GM12891 (cell line): ENCODE results near the gene HOXD8.

ENCODE experiments used
- DNase-seq: peaks from one replicate; pipeline ENCODE4 v3.0.0; 2011; ENCODE audit warnings: low spot score; ENCODE audit not compliant: insufficient read length
- FAIRE-seq: peaks from 2 replicates; lab custom pipeline; 2011; peaks lifted over from hg19 to GRCh38; lab: Jason Lieb, UNC
- PAX5 ChIP-seq: IDR thresholded peaks from 2 replicates; pipeline ENCODE4 v1.6.1; 2011; ENCODE audit warnings: low read length, moderate library complexity, mild to moderate bottlenecking; ENCODE audit not compliant: insufficient read depth, severe bottlenecking
- POLR2A ChIP-seq: IDR thresholded peaks from 2 replicates; pipeline ENCODE4 v1.6.1; 2011; ENCODE audit warnings: low read depth, low read length, control low read depth
- POLR2AphosphoS5 ChIP-seq: IDR thresholded peaks from 2 replicates; pipeline ENCODE4 v1.6.1; 2011; ENCODE audit warnings: low read depth, low read length, control low read depth
- POU2F2 ChIP-seq: IDR thresholded peaks from 2 replicates; pipeline ENCODE4 v1.6.1; 2011; ENCODE audit warnings: low read depth, mild to moderate bottlenecking, control low read depth, low read length, moderate library complexity
- SPI1 ChIP-seq: IDR thresholded peaks from 2 replicates; pipeline ENCODE4 v1.6.1; 2011; ENCODE audit warnings: low read depth, low read length, control low read depth
- TAF1 ChIP-seq: IDR thresholded peaks from 2 replicates; pipeline ENCODE4 v1.6.1; 2011; ENCODE audit warnings: low read depth, low read length, control low read depth

The HOXD8 gene

DNA sequence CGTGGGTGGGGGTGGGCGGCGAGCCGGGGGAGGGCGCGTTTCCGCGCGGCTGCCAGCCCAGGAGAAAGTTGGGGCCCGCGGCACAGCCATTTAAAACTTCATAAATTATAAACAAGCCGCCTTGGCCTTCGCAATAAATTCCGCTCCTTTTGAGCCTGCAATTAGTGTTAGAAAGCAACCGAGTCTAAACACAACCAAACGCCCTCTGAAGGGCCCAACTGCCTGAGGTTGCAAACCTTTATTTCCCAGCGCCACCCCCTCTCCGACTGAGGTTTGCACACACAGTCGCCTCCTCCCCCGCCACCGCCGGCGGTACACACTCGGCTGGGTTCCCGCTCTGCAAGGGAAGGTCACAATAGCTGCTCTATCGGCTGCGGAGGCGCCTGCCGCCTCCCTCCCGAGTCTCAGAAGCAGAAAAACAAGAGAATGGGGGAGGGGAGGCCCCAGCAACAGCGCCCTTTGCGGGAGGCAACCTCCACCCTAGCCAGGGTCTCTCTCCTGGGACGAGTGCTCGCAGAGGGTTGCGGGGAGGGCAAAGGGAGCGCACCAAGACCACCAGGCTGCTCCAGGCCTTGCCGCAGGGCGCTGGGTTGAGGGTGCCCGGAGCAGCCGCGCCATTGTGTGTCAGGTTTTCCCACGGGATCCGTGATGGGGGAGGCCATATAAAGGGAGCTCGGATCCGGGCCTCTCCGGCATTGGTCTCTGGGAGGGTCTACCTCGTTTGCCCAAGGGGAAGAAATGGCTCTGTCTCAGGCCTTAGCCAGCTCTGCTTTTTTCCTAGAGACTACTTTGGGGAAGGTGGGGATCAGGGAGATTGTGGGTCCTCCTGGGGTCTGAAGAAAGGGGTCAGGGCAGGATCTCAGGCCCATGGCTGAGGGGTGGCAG is 45.6 kb downstream of the HOXD8 start:
- no peak for FAIRE-seq
- DNase-seq: no peak

DNA sequence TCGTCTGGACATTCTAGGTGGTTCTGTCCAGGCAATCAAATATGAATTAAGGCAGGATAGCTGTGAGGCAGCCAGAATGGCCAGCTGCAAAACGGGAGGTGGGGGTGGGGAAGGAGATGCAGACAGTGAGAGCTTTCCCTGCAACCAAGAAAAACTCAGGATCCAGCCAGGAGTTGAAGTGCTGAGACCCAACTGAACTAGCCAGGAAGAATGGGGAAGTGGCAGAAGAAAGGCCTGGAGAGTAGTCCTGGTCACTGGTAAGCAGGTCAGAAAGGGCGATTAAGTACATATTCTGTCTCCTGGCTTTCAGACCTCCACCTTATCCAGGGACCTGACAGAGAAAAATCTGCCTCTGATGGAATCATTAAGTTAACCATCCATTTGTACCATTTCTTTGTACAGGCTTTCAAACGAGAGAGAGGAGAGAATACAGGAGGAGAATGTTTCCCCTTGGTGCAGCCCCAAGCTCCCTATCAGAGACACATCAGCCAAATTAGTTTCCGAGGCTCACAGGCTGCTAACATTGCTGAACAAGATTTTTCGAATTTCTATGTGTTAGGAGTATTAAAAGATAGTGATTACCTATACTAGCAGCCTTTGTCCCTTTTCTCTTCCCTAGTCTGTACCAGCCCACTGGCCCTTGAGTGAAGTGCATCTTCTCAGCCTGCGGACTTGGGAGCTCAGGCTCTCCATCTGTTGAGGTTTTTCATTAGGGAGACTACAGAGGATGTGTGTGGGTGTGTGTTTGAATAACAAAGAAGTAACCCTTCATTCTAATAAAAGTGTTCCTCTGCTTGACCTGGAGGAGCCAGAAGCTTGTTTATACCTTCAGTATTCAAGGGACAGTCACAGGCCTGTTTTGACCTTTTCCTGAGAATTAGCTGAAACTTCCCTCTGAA is 46.5 kb downstream of the HOXD8 start:
- TF ChIP-seq POU2F2 (no peak), PAX5 (no peak), POLR2A (no peak), SPI1 (peak; percentile 52; the same call in 1 of the 2 replicates)
- no peak for FAIRE-seq
- DNase-seq: no peak

More for the DNA sequence above, 45.6 kb downstream of the HOXD8 start:
- TF ChIP-seq PAX5: no peak

DNA sequence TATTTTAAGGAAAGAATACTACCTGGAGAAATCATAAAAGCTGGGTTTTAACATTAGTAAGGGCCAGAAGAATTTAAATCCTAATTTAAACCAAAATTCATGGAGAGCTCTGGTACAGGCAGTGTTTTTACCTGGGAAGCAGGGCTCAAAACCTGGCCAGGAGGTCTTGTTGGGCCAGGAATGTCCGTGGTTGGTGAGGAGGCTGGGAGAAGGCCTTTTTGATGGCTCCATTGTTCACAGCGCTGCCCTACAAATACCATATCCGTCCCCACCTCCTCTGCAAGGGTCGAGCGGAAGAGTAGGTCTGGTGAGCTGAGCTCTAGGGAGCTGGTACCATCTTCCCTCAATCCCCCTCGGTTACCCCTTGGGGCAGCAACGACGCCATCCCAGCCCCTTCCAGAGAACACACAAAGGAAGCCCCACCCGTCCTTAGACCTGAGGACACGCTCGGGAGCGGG is 48.1 kb downstream of the HOXD8 start:
- TF ChIP-seq POLR2A (no peak), SPI1 (no peak), TAF1 (no peak), PAX5 (no peak), POLR2AphosphoS5 (no peak), POU2F2 (no peak)
- FAIRE-seq (no peak), DNase-seq (no peak)

DNA sequence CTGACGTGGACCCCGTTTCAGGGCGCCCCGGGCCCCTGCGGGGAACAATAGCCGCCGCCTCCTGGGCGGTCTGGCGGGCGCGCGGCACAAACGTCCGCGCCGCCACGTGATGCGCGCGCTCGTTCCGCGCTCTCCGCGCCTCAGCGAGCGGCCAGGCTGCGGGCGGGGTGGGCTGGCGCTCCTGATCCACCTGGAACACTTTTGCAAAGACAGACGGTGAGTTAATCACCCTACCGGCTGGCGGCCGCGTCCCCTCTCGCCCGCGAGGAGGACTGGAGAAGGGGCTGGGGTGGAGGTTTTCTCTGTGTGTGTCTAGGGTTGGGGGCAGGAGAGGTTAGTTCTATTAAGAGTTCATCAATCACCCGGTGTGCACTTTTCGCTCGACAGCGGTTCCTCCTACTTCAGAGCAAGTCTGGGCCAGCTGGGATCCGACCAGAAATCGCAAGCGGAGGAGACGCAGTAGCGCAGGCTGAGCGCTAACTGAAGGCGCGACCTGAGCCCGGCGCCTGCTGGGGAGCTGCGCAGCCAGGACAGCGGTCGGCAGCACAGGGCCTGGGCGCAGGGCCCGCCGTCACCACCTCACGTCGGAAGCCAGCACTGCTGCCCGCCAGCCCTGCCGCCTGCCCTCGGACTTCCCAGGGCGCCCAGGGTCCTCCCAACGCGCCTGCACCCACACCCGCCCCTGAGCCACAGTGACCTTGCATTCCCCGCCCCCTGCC is 48.7 kb downstream of the HOXD8 start:
- FAIRE-seq: no peak
- TF ChIP-seq POLR2A (no peak), TAF1 (no peak), PAX5 (no peak), POLR2AphosphoS5 (no peak), POU2F2 (no peak), SPI1 (no peak)
- DNase-seq: no peak

DNA sequence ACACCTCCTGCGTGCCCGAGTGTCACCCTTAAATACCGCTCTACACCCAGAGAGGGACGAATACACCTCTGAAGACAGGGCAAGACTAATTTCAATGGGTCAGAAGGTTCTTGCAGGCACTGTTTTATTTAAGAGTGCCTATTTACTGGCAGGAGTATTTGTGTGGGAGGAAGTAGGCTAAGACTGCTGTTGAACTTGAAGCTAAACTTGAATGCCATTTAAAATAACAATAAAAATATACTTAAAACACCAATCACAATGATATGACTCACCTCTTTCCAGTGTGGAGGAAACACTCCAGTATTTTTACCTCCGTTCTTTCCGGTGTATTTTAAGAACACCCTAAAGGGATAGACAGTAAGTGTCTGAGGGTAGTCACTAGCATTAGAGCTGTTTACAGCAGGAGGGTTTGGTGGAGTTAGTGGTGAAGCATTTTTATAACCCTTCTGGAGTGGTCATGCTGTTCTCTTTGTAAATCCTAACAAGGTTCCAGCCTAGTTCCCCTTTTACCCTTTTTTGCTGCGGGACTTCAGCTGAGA is 49.3 kb downstream of the HOXD8 start:
- no peak for FAIRE-seq
- no peak for DNase-seq
- TF ChIP-seq PAX5: no peak
- TF ChIP-seq POLR2AphosphoS5: no peak
- no peak for TF ChIP-seq POLR2A
- TF ChIP-seq SPI1: no peak
- TF ChIP-seq POU2F2: no peak
- no peak for TF ChIP-seq TAF1

DNA sequence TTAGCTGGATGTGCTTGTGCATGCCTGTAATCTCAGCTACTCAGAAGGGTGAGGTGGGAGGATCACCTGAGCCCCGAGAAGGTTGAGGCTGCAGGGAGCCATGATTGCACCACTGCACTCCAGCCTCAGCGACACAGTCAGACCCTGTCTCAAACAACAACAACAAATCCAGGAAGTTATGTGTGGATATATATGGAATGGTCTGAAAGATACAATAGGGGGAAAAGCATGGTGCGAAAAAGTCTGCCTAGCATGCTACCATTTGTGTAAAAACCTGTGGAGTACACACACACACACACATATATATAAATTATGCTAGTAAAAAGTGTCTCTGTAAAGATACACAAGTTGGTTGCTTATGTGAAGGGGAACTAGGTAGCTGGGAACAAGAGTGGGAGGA is 52.0 kb downstream of the HOXD8 start:
- DNase-seq: no peak
- FAIRE-seq: no peak
- TF ChIP-seq POU2F2: no peak
- TF ChIP-seq SPI1: no peak
- no peak for TF ChIP-seq POLR2A
- no peak for TF ChIP-seq PAX5
- no peak for TF ChIP-seq POLR2AphosphoS5
- no peak for TF ChIP-seq TAF1
